KBM-7 (cell line): ENCODE results near the gene ICA1.
"Not testable (repeated sequence)": the region's sequence is repeated elsewhere in the genome, so short reads cannot be mapped to it uniquely, and the experiment has no call there.

Experiments used
- DNase-seq: peaks from one replicate; pipeline ENCODE4 v3.0.0-alpha.2; 2015
- in situ Hi-C: fragments of 300-500 bp; cut with MboI; formaldehyde crosslinking; loops from 2 replicates; pipeline ENCODE4 v1.14.3; 2020; ENCODE audit warnings: low sequenced_read_pairs, low pct_unique_long_range_greater_than_20kb, mixed read lengths

Gene ICA1

GRCh38 chr7:8089036-8089780 lies 172.8 kb downstream of the ICA1 start:
- no peak for DNase-seq
- in situ Hi-C loops, result no loop called here

- in situ Hi-C loops, result no loop called here
- DNase-seq, result no peak
These were observed 175.7 kb downstream of the ICA1 start for GRCh38 chr7:8086239-8086638.

GRCh38 chr7:8085420-8085819 lies 176.5 kb downstream of the ICA1 start:
- DNase-seq, result no peak
- in situ Hi-C loops, result no loop called here

- no peak for DNase-seq
- in situ Hi-C loops, result no loop called here
These were observed 177.1 kb downstream of the ICA1 start for GRCh38 chr7:8084836-8085235.

- in situ Hi-C loops, result no loop called here
- DNase-seq, result no peak
These were observed 179.2 kb downstream of the ICA1 start for GRCh38 chr7:8082762-8083161.

- DNase-seq, result no peak
- in situ Hi-C loops, result no loop called here
These were observed 183.5 kb downstream of the ICA1 start for GRCh38 chr7:8078418-8078817.

- in situ Hi-C loops, result no loop called here
- no peak for DNase-seq
These were observed 191.4 kb downstream of the ICA1 start for GRCh38 chr7:8070451-8071180.

GRCh38 chr7:8068892-8069686 lies 192.9 kb downstream of the ICA1 start:
- no peak for DNase-seq
- in situ Hi-C loops, result no loop called here

GRCh38 chr7:8065356-8065813 lies 196.6 kb downstream of the ICA1 start:
- DNase-seq, result no peak
- in situ Hi-C loops, result no loop called here

- in situ Hi-C loops, result no loop called here
These were observed 197.1 kb downstream of the ICA1 start for GRCh38 chr7:8064828-8065227.

GRCh38 chr7:8063706-8064297 lies 198.2 kb downstream of the ICA1 start:
- in situ Hi-C loops, result no loop called here
- no peak for DNase-seq

More at GRCh38 chr7:8064828-8065227, 197.1 kb downstream of the ICA1 start:
- no peak for DNase-seq

GRCh38 chr7:8063300-8063699 lies 198.7 kb downstream of the ICA1 start:
- in situ Hi-C loops, DNase-seq: not testable (repeated sequence)
